Psoas muscle (tissue), 8 donors: ENCODE data around the gene FNDC11. TPM values are rescaled to one million over a fixed set of nuclear protein-coding genes. Genes with fewer than 3 reads are reported as not detected.

Experiments used
- ATAC-seq, 4 donors: fragments of 200-7000 bp; cut with Tn5 transposase; one replicate each; pipeline ENCODE4 v1.9.1; 2020; ENCODE audit warnings: moderate library complexity in 3 of 4, mild to moderate bottlenecking in 2 of 4
- DNase-seq, 2 donors: peaks; one replicate each; pipeline ENCODE4 v3.0.0-alpha.2; 2020
- H3K27ac ChIP-seq: fragments of 200-600 bp; one replicate; pipeline ENCODE4 v1.8.0; 2022
- H3K27me3 ChIP-seq, 3 donors: fragments of 200-600 bp in 1 of 3; one replicate each; pipeline versions ENCODE4 v1.6.1 to v1.8.0; 2013 to 2022; ENCODE audit warnings: low read length in 2 of 3, mild to moderate bottlenecking in 2 of 3, moderate library complexity in 1 of 3; ENCODE audit not compliant: insufficient read depth in 3 of 3
- H3K36me3 ChIP-seq, 2 donors: fragments of 200-600 bp in 1 of 2; one replicate each; pipeline versions ENCODE4 v1.6.1 to v1.8.0; 2013 to 2022; ENCODE audit warnings: low read depth in 1 of 2, mild to moderate bottlenecking in 1 of 2, moderate library complexity in 1 of 2; ENCODE audit not compliant: insufficient read depth in 1 of 2
- H3K4me1 ChIP-seq: fragments of 200-600 bp; one replicate; pipeline ENCODE4 v1.8.0; 2022
- H3K4me3 ChIP-seq: fragments of 200-600 bp; one replicate; pipeline ENCODE4 v1.8.0; 2022; ENCODE audit warnings: mild to moderate bottlenecking
- H3K9me3 ChIP-seq: fragments of 200-600 bp; one replicate; pipeline ENCODE4 v1.8.0; 2022
- WGBS, 3 donors: extraction: QIAGEN DNeasy Blood & Tissue Kit; methylation state at CpG; one replicate each; pipeline versions ENCODE4 v1.1.6 to v1.1.7; 2013; 5-methylcytosine and 5-hydroxymethylcytosine counted together
- intact Hi-C, 2 donors: fragments of 100-400 bp; cut with DNase I; formaldehyde crosslinking; loops; one replicate each; pipeline versions ENCODE4 v1.11.0 to v1.14.2; 2022
- long read RNA-seq, 2 donors: library from polyadenylated mRNA; unstranded; transcript quantifications; one replicate each; pipeline ENCODE4 v2.0.0, GENCODE V29; 2021
- polyA plus RNA-seq, 3 donors: library from polyadenylated mRNA; stranded (reverse); fragments of 200-250 nt; gene quantifications; one replicate each; pipeline ENCODE4 v1.2.3, GENCODE V29; 2013
- total RNA-seq, 4 donors: library from RNA; stranded (reverse); fragmentation: NEBNext Ultra II Directional in 2 of 4; extraction: Animal tissue kit (Norgen Biotek cat#: 25700) in 2 of 4; gene quantifications; one replicate each; pipeline versions ENCODE4 v1.2.1 to v1.2.4, GENCODE V29; 2021 to 2023
- TF ChIP-seq, protein P1 (sequence below): fragments of 200-600 bp; IDR thresholded peaks from one replicate; pipeline ENCODE4 v1.8.0; 2022; ENCODE audit warnings: antibody characterized with exemption
- donor health status: healthy with polysubstance abuse.
- donor health status: DM: no; HTN: no; CAD: no; lungs with moderate emphysema.
- donor health status: Bipolar disorder and iron deficiency.
- donor health status: healthy.
- donor health status: DM: yes; HTN: yes; CAD: no.
- donor health status: DM: no; HTN: no; CAD: no.
- donor health status: DM: no; HTN: no; CAD: no.
- donor health status: DM: yes; HTN: yes; CAD: no.

The FNDC11 gene, protein sequence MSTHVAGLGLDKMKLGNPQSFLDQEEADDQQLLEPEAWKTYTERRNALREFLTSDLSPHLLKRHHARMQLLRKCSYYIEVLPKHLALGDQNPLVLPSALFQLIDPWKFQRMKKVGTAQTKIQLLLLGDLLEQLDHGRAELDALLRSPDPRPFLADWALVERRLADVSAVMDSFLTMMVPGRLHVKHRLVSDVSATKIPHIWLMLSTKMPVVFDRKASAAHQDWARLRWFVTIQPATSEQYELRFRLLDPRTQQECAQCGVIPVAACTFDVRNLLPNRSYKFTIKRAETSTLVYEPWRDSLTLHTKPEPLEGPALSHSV
- total RNA-seq (under 1 TPM in 1 of 4 donors, not detected in 3; 0.14 TPM), polyA plus RNA-seq (under 1 TPM in 2 of 3 donors, not detected in 1; 0.07 to 0.08 TPM)
- long read RNA-seq, donor 1 = 0 reads
- long read RNA-seq, donor 2 = 0 reads

DNA sequence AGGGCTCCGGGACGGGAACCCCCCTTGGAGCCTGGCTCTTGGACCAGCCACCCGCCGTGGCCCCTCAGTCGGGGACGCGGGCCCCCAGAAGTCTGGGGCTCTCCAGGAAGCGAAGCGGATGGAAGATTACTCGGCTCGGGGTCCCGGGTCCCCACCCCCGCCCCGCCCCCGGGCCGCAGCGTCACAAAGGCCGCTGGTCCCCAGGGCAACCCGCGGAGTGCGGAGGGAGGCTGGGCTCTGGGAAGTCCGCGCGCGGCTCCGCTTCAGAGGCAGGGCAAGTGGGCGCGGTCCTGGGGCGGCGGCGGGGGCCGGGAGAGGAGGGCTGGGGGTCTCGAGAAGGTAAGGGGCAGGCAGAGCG is at the start of gene FNDC11:
FNDC11 (plus strand) TSS at position 227 of the 358 bp plus-strand sequence. CDS start 1,505 bp downstream, outside the sequence.
- peak within 1 kb of the TSS; percentile 67 for H3K4me3 ChIP-seq
- intact Hi-C loops = no loop called here
- TF ChIP-seq, protein P1, sequence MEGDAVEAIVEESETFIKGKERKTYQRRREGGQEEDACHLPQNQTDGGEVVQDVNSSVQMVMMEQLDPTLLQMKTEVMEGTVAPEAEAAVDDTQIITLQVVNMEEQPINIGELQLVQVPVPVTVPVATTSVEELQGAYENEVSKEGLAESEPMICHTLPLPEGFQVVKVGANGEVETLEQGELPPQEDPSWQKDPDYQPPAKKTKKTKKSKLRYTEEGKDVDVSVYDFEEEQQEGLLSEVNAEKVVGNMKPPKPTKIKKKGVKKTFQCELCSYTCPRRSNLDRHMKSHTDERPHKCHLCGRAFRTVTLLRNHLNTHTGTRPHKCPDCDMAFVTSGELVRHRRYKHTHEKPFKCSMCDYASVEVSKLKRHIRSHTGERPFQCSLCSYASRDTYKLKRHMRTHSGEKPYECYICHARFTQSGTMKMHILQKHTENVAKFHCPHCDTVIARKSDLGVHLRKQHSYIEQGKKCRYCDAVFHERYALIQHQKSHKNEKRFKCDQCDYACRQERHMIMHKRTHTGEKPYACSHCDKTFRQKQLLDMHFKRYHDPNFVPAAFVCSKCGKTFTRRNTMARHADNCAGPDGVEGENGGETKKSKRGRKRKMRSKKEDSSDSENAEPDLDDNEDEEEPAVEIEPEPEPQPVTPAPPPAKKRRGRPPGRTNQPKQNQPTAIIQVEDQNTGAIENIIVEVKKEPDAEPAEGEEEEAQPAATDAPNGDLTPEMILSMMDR = no peak
- 4 to 8% (median 5%) methylated on average over 18 to 34 of the region's 34 CpGs for WGBS, 3 donors
- no peak within 1 kb of the TSS for H3K27ac ChIP-seq
- ATAC-seq = peak in 2 of 4 donors; percentile 17 to 23
- DNase-seq = peak in 1 of 2 donors; percentile 61
- peaks cover 0 to 3% of the 10 kb centered on the region in 2 donors for H3K36me3 ChIP-seq
- H3K27me3 ChIP-seq = peaks cover 0 to 57% (median 19%) of the 10 kb centered on the region in 3 donors
- H3K4me1 ChIP-seq = no peaks in the 10 kb centered on the region
- H3K9me3 ChIP-seq = no peaks in the 10 kb centered on the region

DNA sequence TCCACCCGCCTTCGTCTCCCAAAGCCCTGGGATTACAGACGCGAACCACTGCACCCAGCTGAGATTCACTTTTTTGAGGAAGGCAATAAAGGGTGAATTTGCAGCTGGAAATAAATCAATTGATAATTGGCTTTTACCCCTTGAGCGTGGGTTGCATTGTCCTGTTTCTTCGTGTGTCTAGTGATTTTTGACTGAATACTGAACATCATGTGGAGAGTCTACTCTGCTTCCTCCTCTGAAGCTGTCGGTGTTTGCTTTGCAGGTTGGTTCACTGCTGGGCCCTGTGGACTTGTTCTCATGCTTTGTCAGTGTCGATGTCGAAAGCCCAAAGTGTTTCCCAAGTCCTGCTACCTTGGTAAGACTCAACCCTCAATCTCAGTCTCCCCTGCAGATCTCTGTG is 49.3 kb upstream of the FNDC11 start:
- TF ChIP-seq, protein P1 = no peak
- no peaks in the 10 kb centered on the region for H3K27me3 ChIP-seq
- H3K9me3 ChIP-seq = peaks cover 12% of the 10 kb centered on the region
- H3K4me3 ChIP-seq = no peak overlapping the region
- DNase-seq (peak in 1 of 2 donors; percentile 6), ATAC-seq (no peak)
- no peaks in the 10 kb centered on the region for H3K36me3 ChIP-seq
- WGBS, 3 donors = 81 to 91% (median 88%) methylated on average over 9 of the region's 9 CpGs
- H3K27ac ChIP-seq = no peak overlapping the region
- peaks cover 32% of the 10 kb centered on the region for H3K4me1 ChIP-seq
- intact Hi-C loops = no loop called here

- WGBS, 3 donors = 85 to 87% (median 86%) methylated on average over 8 of the region's 8 CpGs
Observed at GRCh38 chr20:63505281-63505680, 48.7 kb upstream of the FNDC11 start.

GRCh38 chr20:63505723-63506122 is 48.2 kb upstream of the FNDC11 start:
- no peak overlapping the region for H3K27ac ChIP-seq
- H3K36me3 ChIP-seq = no peaks in the 10 kb centered on the region
- H3K9me3 ChIP-seq = peaks cover 12% of the 10 kb centered on the region
- WGBS, 3 donors = 79 to 86% (median 85%) methylated on average over 12 of the region's 12 CpGs
- H3K27me3 ChIP-seq = no peaks in the 10 kb centered on the region
- peaks cover 31% of the 10 kb centered on the region for H3K4me1 ChIP-seq
- intact Hi-C loops = no loop called here
- TF ChIP-seq, protein P1 = no peak
- H3K4me3 ChIP-seq = no peak overlapping the region
- DNase-seq (peak in 1 of 2 donors; percentile 25), ATAC-seq (no peak)

More at GRCh38 chr20:63505281-63505680, 48.7 kb upstream of the FNDC11 start:
- Histone ChIP-seq H3K4me3 (no peak overlapping the region), H3K27ac (no peak overlapping the region), H3K4me1 (peaks cover 33% of the 10 kb centered on the region), H3K27me3 (no peaks in the 10 kb centered on the region), H3K36me3 (no peaks in the 10 kb centered on the region), H3K9me3 (peaks cover 12% of the 10 kb centered on the region)
- no peak for ATAC-seq
- DNase-seq = peak in 1 of 2 donors; percentile 24
- intact Hi-C loops = no loop called here
- TF ChIP-seq, protein P1 = no peak
